ENCODE results near the gene CLDN1.

GRCh38 chr3:190359813-190360212, 37.6 kb upstream of the CLDN1 start:
- TF ChIP-seq, protein P1, sequence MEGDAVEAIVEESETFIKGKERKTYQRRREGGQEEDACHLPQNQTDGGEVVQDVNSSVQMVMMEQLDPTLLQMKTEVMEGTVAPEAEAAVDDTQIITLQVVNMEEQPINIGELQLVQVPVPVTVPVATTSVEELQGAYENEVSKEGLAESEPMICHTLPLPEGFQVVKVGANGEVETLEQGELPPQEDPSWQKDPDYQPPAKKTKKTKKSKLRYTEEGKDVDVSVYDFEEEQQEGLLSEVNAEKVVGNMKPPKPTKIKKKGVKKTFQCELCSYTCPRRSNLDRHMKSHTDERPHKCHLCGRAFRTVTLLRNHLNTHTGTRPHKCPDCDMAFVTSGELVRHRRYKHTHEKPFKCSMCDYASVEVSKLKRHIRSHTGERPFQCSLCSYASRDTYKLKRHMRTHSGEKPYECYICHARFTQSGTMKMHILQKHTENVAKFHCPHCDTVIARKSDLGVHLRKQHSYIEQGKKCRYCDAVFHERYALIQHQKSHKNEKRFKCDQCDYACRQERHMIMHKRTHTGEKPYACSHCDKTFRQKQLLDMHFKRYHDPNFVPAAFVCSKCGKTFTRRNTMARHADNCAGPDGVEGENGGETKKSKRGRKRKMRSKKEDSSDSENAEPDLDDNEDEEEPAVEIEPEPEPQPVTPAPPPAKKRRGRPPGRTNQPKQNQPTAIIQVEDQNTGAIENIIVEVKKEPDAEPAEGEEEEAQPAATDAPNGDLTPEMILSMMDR (IDR thresholded peaks at IDR 0.05) = no peak
- no peak for TF ChIP-seq POLR2AphosphoS5 (IDR thresholded peaks at IDR 0.05)
